GOT3 (cell line): Measurements from ENCODE around the gene LIPC.

Experiments used
- DNase-seq: peaks from one replicate; lab custom pipeline; 2025; ENCODE audit warnings: mixed read lengths; lab: John Stamatoyannopoulos, UW

Gene LIPC

DNA sequence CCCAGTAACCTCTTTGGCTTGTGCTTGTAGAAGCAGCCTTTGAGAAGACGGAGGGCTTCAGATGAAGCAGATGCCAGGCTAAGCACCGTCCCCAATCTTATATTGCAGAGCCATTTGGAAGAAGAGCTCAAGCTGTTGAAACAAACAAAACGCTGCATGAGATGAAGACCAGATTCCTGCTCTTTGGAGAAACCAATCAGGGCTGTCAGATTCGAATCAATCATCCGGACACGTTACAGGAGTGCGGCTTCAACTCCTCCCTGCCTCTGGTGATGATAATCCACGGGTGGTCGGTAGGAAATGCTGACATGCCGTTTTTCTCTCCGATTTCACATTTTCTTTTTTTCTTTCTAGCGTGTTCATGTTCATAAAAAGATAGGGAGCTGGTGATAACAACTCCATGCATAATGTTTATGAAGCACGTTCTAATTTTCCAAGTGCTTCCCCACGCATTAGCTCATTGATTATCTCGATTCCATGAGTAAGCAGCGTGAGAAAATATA is 106.5 kb downstream of the LIPC start:
- DNase-seq = no peak

DNA sequence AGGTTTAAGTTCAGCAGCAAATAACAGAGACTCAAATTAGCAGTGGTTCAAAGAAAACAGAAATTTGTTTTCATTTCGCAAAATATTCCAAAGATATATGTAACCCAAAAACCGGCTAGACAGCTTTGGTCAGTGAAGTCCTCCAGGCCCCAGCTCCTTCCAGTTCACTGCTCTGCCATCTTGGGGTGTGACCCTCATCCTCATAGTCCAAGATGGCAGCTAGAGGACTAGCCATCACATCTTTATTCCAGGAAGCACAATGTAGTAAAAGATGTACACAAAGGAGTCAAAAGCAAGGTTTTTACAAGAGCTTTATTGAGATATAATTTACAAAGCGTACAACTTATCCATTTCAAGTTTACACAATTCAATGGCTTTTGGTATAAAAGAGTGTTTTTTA is 107.1 kb downstream of the LIPC start:
- DNase-seq = no peak

- DNase-seq = no peak
These were observed 107.8 kb downstream of the LIPC start for GRCh38 chr15:58539548-58539947.

DNA sequence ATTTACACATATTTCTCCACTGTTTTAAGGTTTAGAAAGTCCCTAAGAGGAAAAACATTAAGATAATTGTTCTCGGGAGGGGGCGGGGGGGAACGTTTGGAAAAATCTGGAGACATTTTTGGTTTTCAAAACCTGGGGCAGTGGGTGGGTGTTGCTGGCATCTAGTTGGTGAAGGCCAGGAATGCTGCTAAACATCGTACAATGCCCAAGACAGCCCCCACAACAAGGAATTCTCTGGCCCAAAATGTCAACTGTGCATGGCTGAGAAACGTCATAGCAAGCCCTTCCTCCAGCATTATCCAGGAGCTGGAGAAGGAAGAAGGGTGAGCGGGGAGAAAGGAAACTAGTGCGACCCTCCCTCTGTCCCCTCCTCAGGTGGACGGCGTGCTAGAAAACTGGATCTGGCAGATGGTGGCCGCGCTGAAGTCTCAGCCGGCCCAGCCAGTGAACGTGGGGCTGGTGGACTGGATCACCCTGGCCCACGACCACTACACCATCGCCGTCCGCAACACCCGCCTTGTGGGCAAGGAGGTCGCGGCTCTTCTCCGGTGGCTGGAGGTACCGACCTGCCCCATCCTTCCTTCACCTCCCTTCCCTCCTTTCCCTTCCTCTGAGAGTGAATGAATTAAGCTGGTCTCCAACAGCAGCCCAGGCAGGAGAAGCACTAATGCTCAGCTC is 109.8 kb downstream of the LIPC start:
- no peak for DNase-seq

DNA sequence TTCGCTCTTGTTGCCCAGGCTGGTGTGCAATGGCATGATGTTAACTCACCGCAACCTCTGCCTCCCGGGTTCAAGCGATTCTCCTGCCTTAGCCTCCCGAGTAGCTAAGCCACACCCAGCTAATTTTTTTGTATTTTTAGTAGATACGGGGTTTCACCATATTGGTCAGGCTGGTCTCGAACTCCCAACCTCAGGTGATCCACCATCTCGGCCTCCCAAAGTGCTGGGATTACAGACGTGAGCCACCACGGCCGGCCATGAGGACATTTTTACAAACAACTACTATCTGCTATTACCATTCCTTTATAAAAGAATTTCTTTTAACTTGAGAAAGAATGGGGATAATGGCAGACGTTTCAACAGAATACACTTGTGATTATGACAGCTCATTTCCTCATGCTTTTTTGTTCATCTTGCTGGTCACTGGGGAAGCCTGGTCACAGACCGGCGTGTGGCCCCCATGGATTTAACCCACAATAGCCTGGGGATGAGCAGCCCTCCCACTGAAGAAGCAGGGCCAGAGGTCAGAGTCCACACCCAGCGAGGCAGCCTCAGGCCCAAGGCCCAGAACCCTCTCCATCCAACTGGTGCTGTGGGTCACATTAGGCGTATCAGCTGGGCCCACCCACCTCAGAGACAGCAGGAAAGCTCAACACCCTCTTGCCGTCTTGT is 112.0 kb downstream of the LIPC start:
- DNase-seq = no peak

DNA sequence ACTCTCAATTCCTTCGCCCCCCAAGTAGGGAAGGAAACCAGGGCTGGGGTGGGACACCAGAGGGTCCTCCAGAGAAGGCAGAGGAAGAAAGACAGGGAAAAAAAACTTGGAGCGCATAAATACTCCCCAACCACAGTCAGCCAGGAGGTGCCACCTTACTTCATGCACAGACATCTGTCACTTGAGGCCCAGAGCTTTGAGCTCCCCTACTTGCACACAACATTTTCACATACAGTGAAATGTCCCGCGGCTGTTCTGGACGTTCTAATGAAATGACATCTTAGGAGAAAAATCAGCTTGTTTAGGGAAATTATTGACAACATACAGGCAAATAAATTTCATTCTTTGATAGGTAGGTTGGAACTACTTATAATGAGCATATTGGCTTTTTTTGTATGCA is 113.0 kb downstream of the LIPC start:
- no peak for DNase-seq

- DNase-seq = no peak
These were observed 113.7 kb downstream of the LIPC start for GRCh38 chr15:58545307-58546065.

DNA sequence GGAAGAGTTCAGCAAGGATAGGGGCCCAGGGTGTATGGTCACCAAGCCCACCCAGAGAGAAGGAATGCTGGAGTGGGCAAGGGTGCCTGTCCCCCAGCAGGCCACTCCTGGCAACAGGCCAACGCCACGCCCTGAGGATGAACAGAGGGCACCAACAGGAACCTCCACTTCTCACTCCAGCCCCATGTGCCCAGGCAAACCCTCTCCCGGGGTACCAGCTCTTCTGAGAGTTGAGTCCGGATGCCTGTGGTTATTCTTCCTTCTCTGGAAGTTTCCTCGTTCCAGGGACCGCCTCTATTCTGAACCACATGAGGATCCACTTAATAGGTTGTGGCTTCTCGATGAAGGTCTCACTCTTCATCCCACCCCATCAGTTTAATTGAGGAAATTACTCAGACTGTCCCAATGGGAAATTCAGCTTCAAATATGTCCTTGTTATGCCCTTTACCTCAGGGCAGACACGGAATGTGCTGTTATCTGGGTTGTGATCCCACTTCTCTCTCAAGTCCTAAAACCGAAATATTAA is 114.3 kb downstream of the LIPC start:
- DNase-seq = no peak

DNA sequence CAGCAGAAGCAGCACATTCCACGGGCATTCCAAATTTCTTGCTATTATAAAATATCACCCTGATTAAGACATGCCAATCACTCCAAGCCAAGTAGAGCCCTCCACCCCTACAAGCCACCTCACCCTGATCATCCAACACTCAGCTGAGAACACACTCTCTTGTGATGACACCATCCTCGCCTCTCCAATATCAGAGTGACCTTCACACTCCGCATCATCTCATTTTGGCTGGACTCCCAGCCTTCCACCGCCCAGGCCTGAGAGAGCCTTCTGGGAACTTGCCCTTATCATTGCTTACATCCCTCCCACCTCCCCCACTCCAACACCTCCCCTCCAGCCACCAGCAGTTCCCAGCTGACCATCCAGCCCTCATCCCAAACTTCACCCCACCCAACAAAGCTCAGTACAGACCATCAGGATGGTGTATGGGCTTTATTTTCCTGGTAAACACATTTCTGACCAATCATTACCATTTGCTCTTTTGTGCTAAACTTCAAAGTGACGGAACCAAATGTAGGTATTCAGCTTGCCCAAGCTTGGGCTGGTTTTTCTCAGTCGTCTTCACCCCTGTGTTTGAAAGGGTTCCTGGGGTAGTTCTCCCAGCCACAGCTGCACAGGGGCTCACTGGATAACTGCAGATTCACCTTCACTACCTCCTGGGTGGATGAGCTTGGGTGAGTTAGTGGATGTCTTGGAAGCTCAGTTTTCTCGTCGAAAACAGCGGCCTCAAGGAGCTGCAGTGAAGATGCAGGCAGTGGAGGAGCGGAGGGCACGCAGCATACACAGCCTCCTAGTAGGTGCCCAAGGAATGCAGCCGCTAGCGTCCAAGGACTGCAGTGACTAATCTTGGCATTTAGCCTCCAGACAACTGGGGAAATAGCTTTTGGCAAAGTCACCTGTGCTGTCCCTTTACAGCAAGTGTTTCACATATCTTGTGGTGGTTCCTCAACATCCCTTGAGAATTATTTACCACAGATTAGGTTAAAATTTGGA is 115.1 kb downstream of the LIPC start:
- DNase-seq = no peak

DNA sequence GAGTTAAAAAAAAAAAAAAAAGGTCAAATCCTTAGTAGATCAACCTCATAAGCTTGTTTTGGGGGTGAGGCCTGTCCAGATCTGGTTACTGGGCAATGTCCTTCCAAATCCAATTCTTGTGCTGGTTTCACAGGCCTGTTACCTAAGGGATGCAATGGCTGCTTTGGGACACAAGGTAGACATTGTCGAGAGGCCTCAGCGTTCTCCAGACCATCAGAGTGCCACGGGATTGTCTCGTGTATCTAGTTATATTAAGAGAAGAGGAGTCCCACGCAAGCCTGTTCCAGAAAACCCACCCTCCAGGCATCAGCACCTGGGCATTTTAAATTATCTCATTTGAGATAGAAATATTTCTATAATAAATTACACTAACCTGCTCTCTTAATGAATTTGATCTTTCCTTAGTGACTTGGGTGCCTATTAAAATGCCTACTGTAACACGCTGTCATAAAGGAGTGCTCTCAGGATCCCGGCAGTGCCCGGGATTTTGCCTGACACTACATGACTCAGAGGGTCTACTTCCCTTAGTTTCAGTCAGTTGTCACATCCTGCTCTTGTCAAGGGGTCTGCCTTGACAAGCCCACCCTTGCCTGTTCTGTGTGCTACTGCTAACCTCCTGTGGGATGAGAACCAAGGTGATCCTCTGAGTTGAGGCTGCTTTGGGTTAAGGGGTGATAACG is 116.0 kb downstream of the LIPC start:
- DNase-seq = no peak

GRCh38 chr15:58548308-58549012 is 116.7 kb downstream of the LIPC start:
- no peak for DNase-seq

DNA sequence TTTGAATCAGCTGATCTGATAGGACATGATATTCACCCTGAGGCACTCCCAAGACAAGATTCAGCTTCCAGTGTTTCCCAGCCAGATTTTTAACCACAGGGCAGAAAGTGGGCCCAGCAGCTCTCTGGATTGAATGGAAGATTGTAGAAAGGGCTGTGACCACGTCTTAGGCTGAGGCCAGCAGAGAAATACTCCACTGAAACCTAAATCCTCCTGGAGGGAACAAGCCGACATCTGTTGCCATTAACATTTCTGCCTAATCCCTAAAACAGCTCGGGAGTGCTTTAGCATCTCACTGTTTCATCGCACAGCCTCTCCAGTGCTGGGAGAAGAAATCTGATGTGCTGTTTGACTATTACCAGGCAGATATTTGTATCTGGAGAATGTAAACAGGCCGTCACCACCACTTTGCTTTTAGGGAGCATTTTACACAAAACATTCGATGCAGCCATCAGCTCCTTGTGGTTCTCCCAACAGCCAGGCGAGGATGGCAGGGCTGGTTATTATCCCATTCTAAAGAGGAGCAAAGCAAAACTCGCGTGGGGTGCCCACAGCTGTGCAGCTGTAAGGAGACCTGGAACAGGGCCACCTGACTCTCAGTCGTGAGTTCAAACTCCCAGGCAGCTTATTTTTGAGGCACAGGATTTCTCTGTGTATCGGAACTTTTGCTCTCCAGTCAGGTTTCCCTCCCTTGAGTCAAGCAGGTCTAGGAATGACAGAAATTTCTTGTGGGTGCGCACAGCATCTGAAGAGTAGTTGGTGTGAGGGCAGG is 117.4 kb downstream of the LIPC start:
- DNase-seq = no peak

GRCh38 chr15:58549785-58550074 is 117.9 kb downstream of the LIPC start:
- no peak for DNase-seq

GRCh38 chr15:58551084-58551763 is 119.4 kb downstream of the LIPC start:
- DNase-seq = no peak

- DNase-seq = peak; percentile 24
These were observed 120.1 kb downstream of the LIPC start for GRCh38 chr15:58551764-58552504.

DNA sequence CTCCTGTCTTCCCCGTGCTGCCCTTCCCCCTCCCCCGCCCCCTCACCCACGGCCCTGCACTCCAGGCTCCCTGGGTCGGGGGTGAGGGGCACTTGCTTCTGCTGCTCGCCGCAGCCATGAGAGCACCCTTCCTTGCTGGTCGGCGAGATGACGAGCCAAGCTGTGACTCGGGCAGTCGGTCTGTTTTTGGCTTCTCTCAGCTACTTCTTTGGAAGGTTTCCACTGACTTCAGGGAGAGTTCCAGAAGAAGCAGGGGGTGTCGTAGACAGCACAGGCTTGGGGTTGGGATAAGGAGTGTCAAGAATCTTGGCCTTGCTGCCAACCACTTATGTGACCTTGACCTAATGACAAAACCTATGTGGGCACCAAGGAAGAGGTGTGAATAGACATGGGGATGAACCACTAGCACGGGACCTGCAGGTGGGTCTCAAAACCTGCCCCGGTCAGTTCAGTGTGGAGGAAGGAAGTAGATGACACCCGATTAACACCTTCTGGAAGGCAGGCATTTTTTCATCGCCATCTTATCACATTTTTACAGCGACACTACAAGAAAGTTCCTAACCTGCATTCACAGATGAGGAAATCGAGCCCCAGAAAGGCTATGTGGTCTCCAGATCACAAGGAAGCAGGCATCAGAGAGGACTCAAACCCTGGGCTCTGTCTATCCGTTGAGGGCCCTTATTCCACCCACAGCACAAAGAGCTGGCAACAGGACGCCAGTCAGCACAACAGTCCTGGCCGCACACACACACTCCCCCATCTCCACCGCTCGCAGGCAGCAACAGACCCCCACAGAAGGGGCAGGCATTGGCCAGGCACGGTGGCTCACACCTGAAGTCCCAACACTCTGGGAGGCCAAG is 120.9 kb downstream of the LIPC start:
- no peak for DNase-seq

DNA sequence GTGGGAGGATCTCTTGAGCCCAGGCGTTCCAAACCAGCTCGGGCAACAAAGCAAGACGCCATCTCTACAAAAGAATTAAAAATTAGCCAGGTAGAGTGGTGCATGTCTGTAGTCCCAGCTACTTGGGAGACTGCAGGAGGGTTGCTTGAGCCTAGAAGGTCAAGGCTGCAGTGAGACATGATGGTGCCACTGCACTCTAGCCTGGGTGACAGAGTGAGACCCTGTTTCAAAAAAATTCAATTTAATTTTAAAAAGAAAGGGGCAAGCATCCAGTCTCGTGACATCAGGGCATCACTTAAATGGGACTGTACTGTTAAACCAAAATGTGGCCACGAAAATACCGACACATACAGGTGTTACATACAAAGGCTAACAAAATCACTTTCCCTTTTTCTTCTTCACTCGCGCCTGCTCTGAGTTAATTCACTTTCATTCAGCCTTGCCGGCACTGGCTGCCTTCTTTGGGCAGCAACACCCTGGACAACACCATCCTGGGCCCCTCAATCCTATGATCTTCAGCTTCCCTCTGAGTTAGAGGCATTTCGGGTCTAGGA is 121.7 kb downstream of the LIPC start:
- no peak for DNase-seq
